HepG2 (cell line): ENCODE data around the gene PLK3. TPM values are rescaled to one million over a fixed set of nuclear protein-coding genes. Genes with fewer than 3 reads are reported as not detected.
A peak's percentile ranks its signal among the peaks of the same experiment; 100 is the strongest.

Experiments used
- ARNT2 ChIP-seq: sonication (generic); formaldehyde crosslinking; IDR thresholded peaks from 2 replicates; pipeline ENCODE4 v1.8.0; 2022; ENCODE audit warnings: mild to moderate bottlenecking, low read depth, missing genetic modification reagents, moderate library complexity
- EHMT2 ChIP-seq: fragments of 200-600 bp; sonication (generic); IDR thresholded peaks from 2 replicates; pipeline ENCODE4 v1.7.0; 2017; ENCODE audit warnings: antibody characterized with exemption, low read depth, low read length, borderline replicate concordance
- JDP2 ChIP-seq: sonication (generic); formaldehyde crosslinking; IDR thresholded peaks from 2 replicates; pipeline ENCODE4 v1.8.1; 2022; ENCODE audit warnings: missing genetic modification reagents, borderline replicate concordance
- NONO ChIP-seq, 2 experiments: fragments of 450-650 bp in 1 of 2; sonication (generic) in 1 of 2; formaldehyde crosslinking in 1 of 2; IDR thresholded peaks in 1 of 2; conservative IDR thresholded peaks in 1 of 2; 2 replicates each; pipeline versions ENCODE4 v1.6.1 to v1.8.0; 2017 to 2022; ENCODE audit warnings: mild to moderate bottlenecking in 1 of 2, missing genetic modification reagents in 1 of 2, moderate library complexity in 1 of 2
- RBAK ChIP-seq: sonication (generic); formaldehyde crosslinking; IDR thresholded peaks from 2 replicates; pipeline ENCODE4 v1.5.1; 2020; ENCODE audit warnings: mild to moderate bottlenecking, missing genetic modification reagents
- ZMAT3 ChIP-seq: sonication (generic); formaldehyde crosslinking; conservative IDR thresholded peaks from 2 replicates; pipeline ENCODE4 v1.7.0; 2021; ENCODE audit warnings: missing genetic modification reagents
- ZNF230 ChIP-seq: sonication (generic); formaldehyde crosslinking; IDR thresholded peaks from 2 replicates; pipeline ENCODE4 v1.4.0; 2020; ENCODE audit warnings: mild to moderate bottlenecking, missing genetic modification reagents
- ZNF75D ChIP-seq: sonication (generic); formaldehyde crosslinking; IDR thresholded peaks from 2 replicates; pipeline ENCODE4 v1.8.1; 2023; ENCODE audit warnings: missing genetic modification reagents, mild to moderate bottlenecking, borderline replicate concordance
- ZSCAN20 ChIP-seq: sonication (generic); formaldehyde crosslinking; IDR thresholded peaks from 2 replicates; pipeline ENCODE4 v1.4.0; 2020; ENCODE audit warnings: missing genetic modification reagents, mild to moderate bottlenecking, borderline replicate concordance
- ZSCAN31 ChIP-seq: sonication (generic); formaldehyde crosslinking; IDR thresholded peaks from 2 replicates; pipeline ENCODE4 v1.5.0; 2020; ENCODE audit warnings: low read depth, mild to moderate bottlenecking, missing genetic modification reagents
- polyA plus RNA-seq, 8 experiments: library from polyadenylated mRNA; depleted of rRNA in 3 of 8; stranded (reverse) in 7 of 8; unstranded in 1 of 8; fragments of >200 nt; fragmentation: Illumina TruSeq in 4 of 8; extraction: Trizol in 4 of 8; gene quantifications; 2 replicates each; pipeline versions ENCODE4 v1.2.1 to v1.2.3, GENCODE V29; 2011 to 2016; ENCODE audit warnings: low read depth in 4 of 8, missing spikeins in 1 of 8, mixed read lengths in 1 of 8; ENCODE audit not compliant: insufficient read depth in 1 of 8
- total RNA-seq, 5 experiments: library from RNA; depleted of rRNA; stranded (reverse); fragments of >200 nt; fragmentation: Illumina TruSeq; extraction: Trizol; gene quantifications; 2 replicates each; pipeline ENCODE4 v1.2.3, GENCODE V29; 2016; ENCODE audit warnings: low read depth in 1 of 5
- TF ChIP-seq, protein P1 (sequence below): sonication (generic); formaldehyde crosslinking; IDR thresholded peaks from 2 replicates; pipeline ENCODE4 v1.4.0; 2020; ENCODE audit warnings: low read depth, missing genetic modification reagents
- TF ChIP-seq, protein P2 (sequence below): sonication (generic); formaldehyde crosslinking; conservative IDR thresholded peaks from 2 replicates; pipeline ENCODE4 v1.4.0; 2020; ENCODE audit warnings: missing genetic modification reagents
- TF ChIP-seq, protein P3 (sequence below): IDR thresholded peaks from 2 replicates; pipeline ENCODE4 v1.6.1; 2016; ENCODE audit warnings: missing compliant biosample characterization, missing genetic modification reagents, borderline replicate concordance
- TF ChIP-seq, protein P4 (sequence below): sonication (generic); formaldehyde crosslinking; IDR thresholded peaks from 2 replicates; pipeline ENCODE4; 2020; ENCODE audit warnings: missing genetic modification reagents, mild to moderate bottlenecking, borderline replicate concordance

PLK3 gene
- total and polyA plus RNA-seq, 2 of the 13 experiments (the other 11 are each of a cell fraction or from before 2014, with no cell fraction given) = 9.8 to 16.9 TPM

DNA sequence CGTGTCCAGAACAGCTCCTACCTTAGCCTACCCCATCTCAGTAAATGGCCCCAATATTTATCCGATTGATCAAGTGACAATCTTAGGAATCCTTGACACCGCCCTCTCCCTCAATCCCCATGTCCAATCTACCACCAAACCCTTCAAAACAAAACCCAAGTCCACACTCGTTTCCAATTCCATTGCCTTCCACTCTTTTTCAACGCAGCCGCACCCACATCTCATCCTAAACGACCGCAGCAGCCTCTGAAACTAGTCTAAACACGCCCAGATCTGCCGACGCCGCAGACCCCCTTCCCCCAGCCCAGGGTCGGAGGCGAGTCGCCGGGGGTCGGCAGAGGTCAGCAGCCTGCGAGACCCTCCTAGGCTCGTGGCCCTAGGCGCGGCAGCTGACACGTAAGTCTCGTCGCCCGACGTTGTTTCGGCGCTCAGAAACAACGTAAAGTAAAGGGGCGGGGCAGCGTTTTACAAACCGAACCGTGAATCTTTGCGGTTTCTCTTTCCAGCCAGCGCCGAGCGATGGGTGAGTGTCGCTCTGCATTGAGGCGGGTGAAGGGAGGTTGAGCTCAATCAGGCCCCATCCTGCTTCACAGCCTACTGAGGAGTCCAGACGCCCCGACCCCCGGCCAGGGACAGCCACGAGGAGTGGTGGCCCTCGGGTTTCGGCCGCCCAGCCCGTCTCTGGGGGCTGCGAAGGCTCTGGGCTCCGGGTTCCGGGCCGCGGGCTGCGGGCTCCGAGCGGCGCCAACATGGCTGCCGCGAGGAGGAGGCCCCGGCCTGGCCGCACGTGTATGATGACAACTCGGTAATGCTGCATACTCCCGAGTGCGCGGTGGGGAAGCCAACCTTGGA, 24.9 kb upstream of the PLK3 start, which contains the start of gene RPS8 (continued):
- TF ChIP-seq ZSCAN31 (peak; percentile 50), ZNF230 (CRISPR knock-in tag) (peak; percentile 86; the same call in 1 of the 2 replicates), ZSCAN20 (CRISPR knock-in tag) (peak; percentile 42; the same call in 1 of the 2 replicates), ZNF75D (0 out of 2 replicates have a peak, but pooled peaks have one; percentile 89), NONO (IDR thresholded peaks at IDR 0.05) (no peak), NONO (CRISPR knock-in tag; conservative IDR thresholded peaks at IDR 0.05) (peak; percentile 88), JDP2 (CRISPR knock-in tag) (no peak), ARNT2 (CRISPR knock-in tag) (no peak), ZMAT3 (CRISPR knock-in tag) (peak; percentile 81; the same call in 1 of the 2 replicates), EHMT2 (no peak), RBAK (no peak)
- TF ChIP-seq, protein P1, sequence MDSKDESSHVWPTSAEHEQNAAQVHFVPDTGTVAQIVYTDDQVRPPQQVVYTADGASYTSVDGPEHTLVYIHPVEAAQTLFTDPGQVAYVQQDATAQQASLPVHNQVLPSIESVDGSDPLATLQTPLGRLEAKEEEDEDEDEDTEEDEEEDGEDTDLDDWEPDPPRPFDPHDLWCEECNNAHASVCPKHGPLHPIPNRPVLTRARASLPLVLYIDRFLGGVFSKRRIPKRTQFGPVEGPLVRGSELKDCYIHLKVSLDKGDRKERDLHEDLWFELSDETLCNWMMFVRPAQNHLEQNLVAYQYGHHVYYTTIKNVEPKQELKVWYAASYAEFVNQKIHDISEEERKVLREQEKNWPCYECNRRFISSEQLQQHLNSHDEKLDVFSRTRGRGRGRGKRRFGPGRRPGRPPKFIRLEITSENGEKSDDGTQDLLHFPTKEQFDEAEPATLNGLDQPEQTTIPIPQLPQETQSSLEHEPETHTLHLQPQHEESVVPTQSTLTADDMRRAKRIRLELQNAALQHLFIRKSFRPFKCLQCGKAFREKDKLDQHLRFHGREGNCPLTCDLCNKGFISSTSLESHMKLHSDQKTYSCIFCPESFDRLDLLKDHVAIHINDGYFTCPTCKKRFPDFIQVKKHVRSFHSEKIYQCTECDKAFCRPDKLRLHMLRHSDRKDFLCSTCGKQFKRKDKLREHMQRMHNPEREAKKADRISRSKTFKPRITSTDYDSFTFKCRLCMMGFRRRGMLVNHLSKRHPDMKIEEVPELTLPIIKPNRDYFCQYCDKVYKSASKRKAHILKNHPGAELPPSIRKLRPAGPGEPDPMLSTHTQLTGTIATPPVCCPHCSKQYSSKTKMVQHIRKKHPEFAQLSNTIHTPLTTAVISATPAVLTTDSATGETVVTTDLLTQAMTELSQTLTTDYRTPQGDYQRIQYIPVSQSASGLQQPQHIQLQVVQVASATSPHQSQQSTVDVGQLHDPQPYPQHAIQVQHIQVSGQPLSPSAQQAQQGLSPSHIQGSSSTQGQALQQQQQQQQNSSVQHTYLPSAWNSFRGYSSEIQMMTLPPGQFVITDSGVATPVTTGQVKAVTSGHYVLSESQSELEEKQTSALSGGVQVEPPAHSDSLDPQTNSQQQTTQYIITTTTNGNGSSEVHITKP (CRISPR knock-in tag) = 0 out of 2 replicates have a peak, but pooled peaks have one; percentile 38
- TF ChIP-seq, protein P2, sequence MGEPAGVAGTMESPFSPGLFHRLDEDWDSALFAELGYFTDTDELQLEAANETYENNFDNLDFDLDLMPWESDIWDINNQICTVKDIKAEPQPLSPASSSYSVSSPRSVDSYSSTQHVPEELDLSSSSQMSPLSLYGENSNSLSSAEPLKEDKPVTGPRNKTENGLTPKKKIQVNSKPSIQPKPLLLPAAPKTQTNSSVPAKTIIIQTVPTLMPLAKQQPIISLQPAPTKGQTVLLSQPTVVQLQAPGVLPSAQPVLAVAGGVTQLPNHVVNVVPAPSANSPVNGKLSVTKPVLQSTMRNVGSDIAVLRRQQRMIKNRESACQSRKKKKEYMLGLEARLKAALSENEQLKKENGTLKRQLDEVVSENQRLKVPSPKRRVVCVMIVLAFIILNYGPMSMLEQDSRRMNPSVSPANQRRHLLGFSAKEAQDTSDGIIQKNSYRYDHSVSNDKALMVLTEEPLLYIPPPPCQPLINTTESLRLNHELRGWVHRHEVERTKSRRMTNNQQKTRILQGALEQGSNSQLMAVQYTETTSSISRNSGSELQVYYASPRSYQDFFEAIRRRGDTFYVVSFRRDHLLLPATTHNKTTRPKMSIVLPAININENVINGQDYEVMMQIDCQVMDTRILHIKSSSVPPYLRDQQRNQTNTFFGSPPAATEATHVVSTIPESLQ (CRISPR knock-in tag) = no peak
- TF ChIP-seq, protein P3, sequence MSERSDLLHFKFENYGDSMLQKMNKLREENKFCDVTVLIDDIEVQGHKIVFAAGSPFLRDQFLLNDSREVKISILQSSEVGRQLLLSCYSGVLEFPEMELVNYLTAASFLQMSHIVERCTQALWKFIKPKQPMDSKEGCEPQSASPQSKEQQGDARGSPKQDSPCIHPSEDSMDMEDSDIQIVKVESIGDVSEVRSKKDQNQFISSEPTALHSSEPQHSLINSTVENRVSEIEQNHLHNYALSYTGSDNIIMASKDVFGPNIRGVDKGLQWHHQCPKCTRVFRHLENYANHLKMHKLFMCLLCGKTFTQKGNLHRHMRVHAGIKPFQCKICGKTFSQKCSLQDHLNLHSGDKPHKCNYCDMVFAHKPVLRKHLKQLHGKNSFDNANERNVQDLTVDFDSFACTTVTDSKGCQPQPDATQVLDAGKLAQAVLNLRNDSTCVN (CRISPR knock-in tag) = peak; percentile 67; the same call in 1 of the 2 replicates
- TF ChIP-seq, protein P4, sequence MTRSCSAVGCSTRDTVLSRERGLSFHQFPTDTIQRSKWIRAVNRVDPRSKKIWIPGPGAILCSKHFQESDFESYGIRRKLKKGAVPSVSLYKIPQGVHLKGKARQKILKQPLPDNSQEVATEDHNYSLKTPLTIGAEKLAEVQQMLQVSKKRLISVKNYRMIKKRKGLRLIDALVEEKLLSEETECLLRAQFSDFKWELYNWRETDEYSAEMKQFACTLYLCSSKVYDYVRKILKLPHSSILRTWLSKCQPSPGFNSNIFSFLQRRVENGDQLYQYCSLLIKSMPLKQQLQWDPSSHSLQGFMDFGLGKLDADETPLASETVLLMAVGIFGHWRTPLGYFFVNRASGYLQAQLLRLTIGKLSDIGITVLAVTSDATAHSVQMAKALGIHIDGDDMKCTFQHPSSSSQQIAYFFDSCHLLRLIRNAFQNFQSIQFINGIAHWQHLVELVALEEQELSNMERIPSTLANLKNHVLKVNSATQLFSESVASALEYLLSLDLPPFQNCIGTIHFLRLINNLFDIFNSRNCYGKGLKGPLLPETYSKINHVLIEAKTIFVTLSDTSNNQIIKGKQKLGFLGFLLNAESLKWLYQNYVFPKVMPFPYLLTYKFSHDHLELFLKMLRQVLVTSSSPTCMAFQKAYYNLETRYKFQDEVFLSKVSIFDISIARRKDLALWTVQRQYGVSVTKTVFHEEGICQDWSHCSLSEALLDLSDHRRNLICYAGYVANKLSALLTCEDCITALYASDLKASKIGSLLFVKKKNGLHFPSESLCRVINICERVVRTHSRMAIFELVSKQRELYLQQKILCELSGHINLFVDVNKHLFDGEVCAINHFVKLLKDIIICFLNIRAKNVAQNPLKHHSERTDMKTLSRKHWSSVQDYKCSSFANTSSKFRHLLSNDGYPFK (CRISPR knock-in tag) = peak; percentile 84
